WERI-Rb-1 (cell line): ENCODE measurements around the gene TAS2R39.

Experiments used
- DNase-seq: peaks from one replicate; pipeline ENCODE4 v3.0.0-alpha.2; 2020
- H3K27ac ChIP-seq: fragments of 250-450 bp; sonication (Bioruptor Pico); 2 replicates; pipeline ENCODE4 v1.5.1; 2020; ENCODE audit warnings: mild to moderate bottlenecking, moderate library complexity
- H3K27me3 ChIP-seq: fragments of 250-450 bp; sonication (Bioruptor Pico); 2 replicates; pipeline ENCODE4 v1.5.1; 2021; ENCODE audit warnings: mild to moderate bottlenecking, low read depth, moderate library complexity; ENCODE audit not compliant: insufficient read depth, severe bottlenecking
- H3K36me3 ChIP-seq: fragments of 250-450 bp; sonication (Bioruptor Pico); 2 replicates; pipeline ENCODE4 v1.5.1; 2020; ENCODE audit warnings: mild to moderate bottlenecking, moderate library complexity
- H3K4me3 ChIP-seq: 2 replicates; pipeline ENCODE4 v1.5.1; 2011; ENCODE audit warnings: low read depth, mild to moderate bottlenecking, control low read depth, low read length
- H3K9me3 ChIP-seq: fragments of 250-450 bp; sonication (Bioruptor Pico); 2 replicates; pipeline ENCODE4 v1.5.1; 2021; ENCODE audit warnings: mild to moderate bottlenecking, moderate library complexity; ENCODE audit not compliant: severe bottlenecking
- TF ChIP-seq, protein P1 (sequence below): IDR thresholded peaks from 2 replicates; pipeline ENCODE4 v1.5.1; 2011; ENCODE audit warnings: low read depth, mild to moderate bottlenecking, control low read depth, inconsistent platforms, low read length

Gene TAS2R39

DNA sequence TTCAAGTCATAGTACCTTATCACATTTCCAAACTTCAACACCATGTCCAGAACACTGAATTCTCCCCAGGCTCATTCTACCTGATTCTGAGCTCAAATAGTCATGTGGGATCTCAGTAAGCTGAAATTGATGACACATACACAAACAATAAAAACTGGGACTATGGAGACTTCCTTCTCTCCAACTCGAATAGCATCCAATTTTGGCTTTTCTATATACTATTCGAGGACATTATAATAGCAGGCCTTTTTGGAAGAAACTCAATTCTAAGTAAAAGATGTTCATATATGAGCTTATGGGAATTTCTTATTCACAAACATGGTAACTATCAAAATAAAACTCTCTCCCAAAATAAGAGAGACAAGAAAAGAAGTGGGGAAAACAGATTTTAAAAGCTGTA lies 38.1 kb downstream of the TAS2R39 start:
- Histone ChIP-seq H3K27me3 (no peaks in the 10 kb centered on the region), H3K4me3 (no peak overlapping the region), H3K9me3 (no peaks in the 10 kb centered on the region), H3K27ac (no peak overlapping the region), H3K36me3 (no peaks in the 10 kb centered on the region)
- TF ChIP-seq, protein P1, sequence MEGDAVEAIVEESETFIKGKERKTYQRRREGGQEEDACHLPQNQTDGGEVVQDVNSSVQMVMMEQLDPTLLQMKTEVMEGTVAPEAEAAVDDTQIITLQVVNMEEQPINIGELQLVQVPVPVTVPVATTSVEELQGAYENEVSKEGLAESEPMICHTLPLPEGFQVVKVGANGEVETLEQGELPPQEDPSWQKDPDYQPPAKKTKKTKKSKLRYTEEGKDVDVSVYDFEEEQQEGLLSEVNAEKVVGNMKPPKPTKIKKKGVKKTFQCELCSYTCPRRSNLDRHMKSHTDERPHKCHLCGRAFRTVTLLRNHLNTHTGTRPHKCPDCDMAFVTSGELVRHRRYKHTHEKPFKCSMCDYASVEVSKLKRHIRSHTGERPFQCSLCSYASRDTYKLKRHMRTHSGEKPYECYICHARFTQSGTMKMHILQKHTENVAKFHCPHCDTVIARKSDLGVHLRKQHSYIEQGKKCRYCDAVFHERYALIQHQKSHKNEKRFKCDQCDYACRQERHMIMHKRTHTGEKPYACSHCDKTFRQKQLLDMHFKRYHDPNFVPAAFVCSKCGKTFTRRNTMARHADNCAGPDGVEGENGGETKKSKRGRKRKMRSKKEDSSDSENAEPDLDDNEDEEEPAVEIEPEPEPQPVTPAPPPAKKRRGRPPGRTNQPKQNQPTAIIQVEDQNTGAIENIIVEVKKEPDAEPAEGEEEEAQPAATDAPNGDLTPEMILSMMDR: no peak
- DNase-seq: no peak

DNA sequence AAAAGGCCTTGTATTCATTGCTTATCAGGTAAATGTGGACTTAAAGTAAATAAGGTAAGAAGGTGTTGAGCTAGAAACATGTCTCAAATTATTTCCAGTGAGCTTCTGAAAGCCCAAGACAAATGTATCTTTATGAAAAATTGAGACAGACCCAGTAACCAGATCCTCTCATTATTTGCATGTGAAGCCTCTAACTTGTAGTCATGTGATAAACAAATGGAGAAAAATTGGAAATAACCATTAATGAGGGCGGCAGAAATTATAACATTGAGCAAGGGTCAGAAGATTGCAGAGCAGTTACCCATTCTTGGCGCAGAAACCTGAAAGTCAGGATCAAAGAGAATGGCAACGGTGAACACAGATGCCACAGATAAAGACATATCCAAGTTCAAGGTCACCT lies 38.5 kb downstream of the TAS2R39 start, which contains the start of gene TAS2R40:
TSS of gene TAS2R40 (plus strand) at position 301 of the 400 bp plus-strand sequence. CDS start at position 343, 42 bp downstream.
- Histone ChIP-seq H3K36me3 (no peaks in the 10 kb centered on the region), H3K27ac (no peak within 1 kb of the TSS), H3K27me3 (no peaks in the 10 kb centered on the region), H3K4me3 (no peak within 1 kb of the TSS), H3K9me3 (no peaks in the 10 kb centered on the region)
- no peak for DNase-seq
- TF ChIP-seq, protein P1: no peak

DNA sequence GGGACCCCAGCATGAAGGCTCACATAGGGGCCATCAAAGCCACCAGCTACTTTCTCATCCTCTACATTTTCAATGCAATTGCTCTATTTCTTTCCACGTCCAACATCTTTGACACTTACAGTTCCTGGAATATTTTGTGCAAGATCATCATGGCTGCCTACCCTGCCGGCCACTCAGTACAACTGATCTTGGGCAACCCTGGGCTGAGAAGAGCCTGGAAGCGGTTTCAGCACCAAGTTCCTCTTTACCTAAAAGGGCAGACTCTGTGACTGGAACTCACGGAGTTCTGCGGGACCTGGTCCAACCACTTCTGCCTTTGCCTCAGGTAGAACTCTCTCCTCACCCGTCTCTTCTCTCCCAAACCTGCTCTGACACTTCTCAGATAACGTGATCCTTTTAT lies 39.6 kb downstream of the TAS2R39 start:
- DNase-seq: no peak
- Histone ChIP-seq H3K4me3 (no peak overlapping the region), H3K9me3 (no peaks in the 10 kb centered on the region), H3K27me3 (no peaks in the 10 kb centered on the region), H3K27ac (no peak overlapping the region), H3K36me3 (no peaks in the 10 kb centered on the region)
- TF ChIP-seq, protein P1: no peak

DNA sequence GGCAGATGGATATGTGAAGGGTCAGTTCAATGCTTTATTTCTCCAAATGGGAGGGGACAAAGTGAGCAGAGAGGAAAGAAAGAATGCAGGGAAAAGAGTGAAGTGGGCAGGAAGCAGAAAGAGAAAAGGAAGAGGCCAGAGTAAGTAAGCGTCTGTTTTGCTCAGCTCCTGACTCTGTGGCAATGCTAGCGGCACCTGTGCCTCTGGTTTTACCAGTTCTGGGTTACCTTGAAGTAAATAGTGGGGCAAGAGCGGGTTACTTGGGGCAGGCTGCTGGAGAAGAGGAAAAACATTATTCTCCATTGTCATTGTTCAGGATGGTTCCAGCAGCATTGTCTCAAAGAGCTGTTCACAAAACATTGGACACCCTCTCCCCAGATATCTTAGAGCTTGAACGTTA lies 40.6 kb downstream of the TAS2R39 start:
- H3K27me3 ChIP-seq: no peaks in the 10 kb centered on the region
- DNase-seq: no peak
- TF ChIP-seq, protein P1: no peak
- H3K4me3 ChIP-seq: no peak overlapping the region
- H3K9me3 ChIP-seq: no peaks in the 10 kb centered on the region
- no peaks in the 10 kb centered on the region for H3K36me3 ChIP-seq
- no peak overlapping the region for H3K27ac ChIP-seq

DNA sequence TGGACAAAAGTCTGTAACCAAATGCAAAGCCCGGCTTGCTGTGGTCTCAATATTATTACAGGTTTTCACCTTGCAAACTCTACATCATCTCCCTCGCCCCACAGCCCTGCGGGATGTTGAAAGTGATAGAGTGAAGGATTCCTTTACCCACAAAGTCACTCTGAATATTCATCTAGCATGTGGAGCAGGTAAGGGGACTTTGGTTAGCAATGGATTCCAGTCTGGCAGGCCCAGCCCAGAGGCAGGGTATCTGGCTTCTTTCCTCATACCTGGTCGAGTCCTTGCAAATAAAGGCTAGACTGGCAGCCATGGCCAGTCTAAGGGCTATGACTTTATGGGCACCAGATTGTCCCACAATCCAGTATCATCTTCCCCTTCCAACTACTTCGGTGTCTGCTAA lies 41.8 kb downstream of the TAS2R39 start:
- no peaks in the 10 kb centered on the region for H3K9me3 ChIP-seq
- no peak for DNase-seq
- no peaks in the 10 kb centered on the region for H3K36me3 ChIP-seq
- H3K4me3 ChIP-seq: no peak overlapping the region
- TF ChIP-seq, protein P1: no peak
- no peaks in the 10 kb centered on the region for H3K27me3 ChIP-seq
- H3K27ac ChIP-seq: no peak overlapping the region

DNA sequence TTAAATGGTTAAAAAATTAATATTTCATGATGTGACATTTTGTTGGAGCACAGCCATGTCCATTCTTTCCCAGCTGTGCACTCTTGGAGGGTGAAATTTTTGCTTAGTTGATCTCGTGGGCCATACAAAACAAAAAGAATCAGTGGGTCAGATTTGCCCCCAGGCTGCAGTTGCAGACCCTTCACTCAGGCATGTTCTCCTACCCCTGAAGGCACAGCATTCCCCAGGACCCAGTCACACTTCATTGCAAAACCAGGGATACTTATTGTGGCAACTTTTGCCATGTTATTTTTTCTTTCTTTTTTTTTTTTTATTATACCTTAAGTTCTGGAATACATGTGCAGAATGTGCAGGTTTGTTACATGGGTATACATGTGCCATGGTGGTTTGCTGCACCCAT lies 44.6 kb downstream of the TAS2R39 start:
- TF ChIP-seq, protein P1: no peak
- Histone ChIP-seq H3K4me3 (no peak overlapping the region), H3K27ac (no peak overlapping the region), H3K9me3 (no peaks in the 10 kb centered on the region), H3K36me3 (no peaks in the 10 kb centered on the region), H3K27me3 (no peaks in the 10 kb centered on the region)
- DNase-seq: no peak
